ENCODE results near the gene GPR156.
A peak's percentile ranks its signal among the peaks of the same experiment; 100 is the strongest.

Gene GPR156

DNA sequence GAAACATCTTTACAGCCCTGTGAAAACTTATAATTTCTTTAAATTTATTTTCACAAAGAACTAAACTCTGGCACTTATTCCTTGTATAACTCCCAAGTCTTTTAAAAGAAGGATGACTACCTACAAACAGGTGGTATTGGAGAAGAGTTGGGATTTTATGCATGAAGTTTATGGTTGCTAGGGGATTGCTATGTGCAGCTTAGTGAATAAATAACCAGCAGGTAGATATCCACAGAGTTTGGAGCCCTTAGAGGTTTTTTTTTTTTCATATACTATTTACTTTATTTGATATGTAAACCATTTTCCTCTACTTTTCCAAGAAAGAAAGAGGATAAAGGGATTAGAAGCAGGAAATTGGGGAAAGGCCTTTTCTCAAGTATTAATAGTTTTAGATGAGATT lies 91.5 kb downstream of the GPR156 start:
- DNase-seq (ENCODE audit: low read depth), result no peak

DNA sequence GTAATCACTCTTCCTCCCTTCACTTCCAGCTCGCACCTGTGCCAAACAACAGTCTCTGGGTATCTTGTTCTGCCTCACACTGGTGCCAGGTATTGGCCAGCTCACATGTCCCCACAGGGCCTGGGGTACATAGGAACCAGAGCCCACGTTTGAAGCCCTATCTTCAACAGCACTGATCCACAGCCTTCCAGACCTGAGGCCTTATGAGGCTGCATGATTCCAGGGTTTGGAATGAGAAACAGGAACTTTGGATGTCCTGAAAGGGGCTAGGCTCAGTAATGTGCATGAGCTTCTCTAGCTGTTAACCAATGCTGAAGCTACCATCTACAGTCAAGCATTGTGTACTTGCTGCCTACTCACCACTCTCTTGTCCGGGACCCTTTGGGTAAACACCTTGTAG lies 92.4 kb downstream of the GPR156 start:
- DNase-seq (ENCODE audit: low read depth), result peak; percentile 26

DNA sequence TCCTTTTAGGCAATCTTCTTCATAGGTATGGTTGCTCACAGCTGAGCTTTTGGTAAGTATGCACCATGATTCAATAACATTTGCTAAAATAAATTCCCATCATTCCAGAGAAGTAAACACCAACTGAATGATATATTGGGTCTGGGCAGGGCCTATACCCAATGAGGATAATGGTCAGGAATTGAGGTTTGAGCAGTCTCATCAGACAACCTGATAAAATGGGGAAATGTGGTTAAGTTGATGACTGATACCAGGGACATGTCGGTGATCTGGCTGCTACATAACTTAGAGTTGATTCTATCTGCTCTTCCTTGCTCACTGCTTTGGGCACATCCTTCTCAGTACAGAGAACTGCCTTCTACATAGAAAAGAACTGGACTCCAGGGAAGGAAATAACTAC lies 92.9 kb downstream of the GPR156 start:
- peak; percentile 78 for DNase-seq (ENCODE audit: low read depth)

DNA sequence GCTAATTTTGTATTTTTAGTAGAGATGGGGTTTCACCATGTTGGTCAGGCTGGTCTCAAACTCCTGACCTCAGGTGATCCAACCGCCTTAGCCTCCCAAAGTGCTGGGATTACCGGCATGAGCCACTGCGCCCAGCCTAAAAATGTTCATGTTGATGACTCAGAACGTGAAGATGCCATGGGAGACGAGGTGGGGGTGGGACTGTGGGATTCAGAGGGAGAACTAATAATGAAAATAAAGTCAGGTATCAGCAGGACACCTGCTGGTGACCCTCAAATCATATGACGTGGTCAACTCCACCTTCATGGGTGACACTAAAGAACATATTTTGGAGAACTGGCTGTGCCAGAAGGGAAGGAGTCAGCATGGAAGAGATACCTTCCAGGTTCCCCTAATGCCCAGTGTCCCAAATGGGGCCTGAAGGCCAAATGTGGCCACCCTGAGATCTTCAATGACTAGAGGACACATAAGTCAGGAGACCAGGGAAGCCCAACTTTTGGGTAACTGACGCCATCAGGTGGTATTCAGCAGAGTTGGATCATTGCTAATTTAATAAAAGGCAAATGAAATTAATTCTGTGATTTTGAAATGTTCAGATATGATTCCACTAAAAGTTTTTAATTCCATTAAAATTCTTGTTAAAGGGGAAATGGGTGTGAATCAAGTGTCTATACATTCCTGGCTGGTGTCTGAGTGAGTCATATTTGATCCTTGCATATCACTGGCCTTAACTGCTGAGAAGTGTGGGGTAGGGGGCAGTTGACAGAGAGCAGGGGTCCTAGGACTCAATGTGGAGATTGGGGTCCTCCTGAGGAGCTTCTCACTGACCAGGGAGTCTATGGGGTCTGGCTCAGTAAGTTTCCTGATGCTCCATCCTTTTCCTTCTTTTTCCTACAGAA lies 102.2 kb downstream of the GPR156 start:
- peak; percentile 74 for DNase-seq (ENCODE audit: low read depth)

DNA sequence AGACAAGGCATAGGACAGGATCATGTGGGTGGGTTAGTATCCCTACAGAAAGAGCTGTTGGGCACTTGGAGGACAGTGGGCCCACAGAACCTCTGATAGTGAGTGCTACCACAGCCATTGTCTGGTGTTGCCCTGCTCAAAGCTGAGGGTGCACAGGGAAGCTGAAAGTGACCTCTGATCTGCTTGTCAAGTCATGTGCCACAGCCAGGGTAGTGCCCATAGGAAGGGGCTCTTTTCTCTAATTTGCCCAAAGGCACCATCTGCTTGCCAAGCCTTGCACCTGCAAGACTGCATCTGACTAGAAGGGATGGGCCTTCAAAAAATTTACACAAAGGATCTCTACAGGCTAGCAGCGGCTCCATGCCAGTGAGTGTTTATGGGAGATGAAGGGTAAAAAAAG lies 103.4 kb downstream of the GPR156 start:
- no peak for DNase-seq (ENCODE audit: low read depth)

DNA sequence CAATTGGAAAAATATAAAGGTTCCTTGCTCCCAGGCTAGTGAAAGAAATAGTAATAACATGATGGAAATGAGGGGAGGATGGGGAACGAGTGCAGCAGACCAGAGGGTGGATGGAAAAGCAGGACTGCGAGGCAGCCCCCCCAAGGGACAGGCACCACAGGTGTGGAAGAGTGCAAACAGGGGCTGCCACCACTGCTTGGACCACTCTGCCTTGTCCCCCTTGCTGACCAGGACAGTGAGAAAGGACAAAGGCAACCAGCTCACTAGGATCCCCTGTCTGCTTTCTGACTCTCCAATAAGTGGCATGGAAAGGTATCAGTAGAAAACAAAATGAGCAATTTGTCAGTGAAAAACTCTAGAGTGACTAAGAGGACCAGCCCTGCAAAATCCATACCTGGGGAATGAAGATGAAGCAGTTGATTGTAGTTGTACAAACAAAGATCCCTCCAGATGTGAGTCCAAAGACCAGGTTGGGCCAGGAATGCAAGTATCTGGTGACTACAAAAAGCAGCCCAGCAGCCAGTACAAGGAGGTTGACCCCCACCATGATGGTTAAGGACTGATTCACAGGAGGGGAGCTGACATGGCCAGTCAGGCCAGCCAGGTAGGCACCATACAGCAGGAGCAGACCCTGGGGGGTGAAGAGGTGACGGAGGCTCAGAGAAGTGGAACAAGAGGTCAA lies 104.2 kb downstream of the GPR156 start:
- DNase-seq (ENCODE audit: low read depth), result no peak

DNA sequence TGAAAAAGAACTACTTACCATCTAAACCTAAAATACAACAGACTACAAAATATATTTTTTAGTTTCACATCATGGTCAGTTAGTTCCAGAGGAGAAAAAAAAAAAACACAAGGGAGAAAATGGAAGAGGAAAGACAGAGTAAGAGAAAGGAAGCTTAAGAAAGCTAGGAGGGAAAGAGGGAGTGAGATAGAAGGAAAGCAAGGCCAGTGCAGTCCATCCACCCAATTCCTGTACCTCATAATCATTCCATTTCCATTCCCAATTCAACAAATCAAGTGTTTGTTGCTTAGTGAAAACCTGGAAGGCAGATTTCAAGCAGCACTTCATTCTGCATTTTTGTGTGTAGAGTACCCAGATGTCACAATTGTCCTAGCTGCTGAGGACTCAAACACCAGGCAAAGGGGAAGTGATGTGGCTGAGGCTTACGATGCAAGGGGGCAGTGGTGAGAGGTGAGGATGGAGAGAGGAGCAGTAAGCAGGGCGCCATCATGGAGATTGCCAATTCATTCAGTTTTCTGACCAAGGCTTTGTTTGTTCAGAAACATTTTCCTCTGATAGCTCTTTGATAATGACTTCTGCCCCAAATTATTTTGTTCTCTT lies 107.2 kb downstream of the GPR156 start:
- DNase-seq (ENCODE audit: low read depth), result peak; percentile 62

DNA sequence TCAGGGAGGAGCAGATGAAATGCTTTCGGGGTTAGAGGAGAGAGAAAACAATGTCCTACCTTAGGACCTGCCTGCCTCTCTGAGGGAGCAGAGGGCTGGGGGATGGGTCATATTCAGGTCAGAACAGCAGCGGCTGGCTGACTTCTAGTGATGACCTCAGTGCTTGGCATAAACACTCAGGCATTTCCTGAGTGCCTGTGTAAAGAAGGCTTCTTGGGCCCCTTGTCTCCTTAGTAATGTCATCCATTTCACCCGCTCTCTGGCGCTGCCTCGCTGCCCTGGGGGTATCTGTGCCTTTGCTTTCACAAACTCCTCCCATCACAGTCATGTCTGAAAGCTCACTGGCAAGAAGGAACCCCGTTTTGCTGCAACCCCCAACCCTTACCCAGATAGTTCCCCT lies 107.9 kb downstream of the GPR156 start:
- DNase-seq (ENCODE audit: low read depth), result peak; percentile 98

DNA sequence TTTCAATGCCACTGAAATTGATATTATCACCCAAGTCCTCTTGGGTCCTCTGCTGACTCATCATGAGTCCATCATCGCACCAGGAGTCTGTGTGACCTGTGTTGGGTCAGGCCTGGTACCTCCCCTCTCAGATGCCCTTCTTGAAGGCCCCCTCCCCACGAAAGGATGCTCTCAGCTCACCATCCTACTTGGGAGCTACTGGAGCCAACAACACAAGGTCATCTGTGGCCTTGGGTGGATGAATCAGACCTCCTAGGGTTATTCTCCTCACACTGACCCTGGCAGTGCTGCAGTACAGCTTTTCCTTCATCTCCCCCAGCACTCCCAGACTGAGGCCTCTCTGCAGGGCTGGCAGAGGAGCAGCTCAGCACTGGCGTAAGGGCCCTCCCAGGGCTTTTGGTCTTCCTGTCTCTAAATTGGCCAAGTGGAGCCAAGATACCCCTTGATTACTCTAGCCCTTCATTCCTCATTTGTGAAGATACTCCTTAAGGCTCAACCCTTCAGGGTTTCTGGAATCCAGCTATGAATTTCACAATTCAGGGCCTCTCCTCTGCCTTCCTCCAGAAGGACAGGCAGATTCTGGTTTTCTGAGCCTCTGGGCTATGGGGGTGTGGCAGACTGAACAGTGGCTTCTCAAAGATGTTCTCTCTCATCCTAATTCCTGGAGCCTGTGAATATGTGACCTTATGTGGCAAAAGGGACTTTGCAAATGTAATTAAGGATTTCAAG lies 110.0 kb downstream of the GPR156 start:
- peak; percentile 43 for DNase-seq (ENCODE audit: low read depth)

DNA sequence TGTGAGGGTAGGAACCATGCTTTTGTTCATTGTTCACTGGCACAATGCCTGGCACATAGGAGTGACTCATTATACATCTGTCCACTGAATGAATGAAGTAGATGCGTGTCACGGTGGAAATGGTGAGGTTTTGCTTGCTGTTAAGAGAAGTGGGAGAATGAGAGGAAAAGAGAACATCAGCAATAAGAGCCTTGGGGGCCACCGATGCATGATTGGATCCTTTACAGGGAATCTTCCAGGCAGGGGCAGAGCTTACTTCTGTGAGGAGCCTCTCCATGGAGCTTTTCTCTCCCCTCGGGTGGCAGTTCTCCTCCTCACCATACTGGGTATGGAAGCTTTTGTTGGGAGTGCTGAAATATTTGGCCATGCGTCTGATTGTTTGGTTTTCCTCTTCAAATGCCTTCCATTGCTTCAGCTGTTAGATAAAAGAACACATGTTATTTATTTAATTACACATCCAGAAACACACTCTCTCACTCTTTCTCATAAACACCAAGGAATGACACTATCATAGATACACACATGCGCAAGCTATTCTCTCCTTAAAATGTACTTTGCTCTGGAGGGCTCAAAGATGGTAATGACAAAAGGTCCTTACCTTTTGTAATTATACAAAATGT lies 111.9 kb downstream of the GPR156 start:
- DNase-seq (ENCODE audit: low read depth), result peak; percentile 22

DNA sequence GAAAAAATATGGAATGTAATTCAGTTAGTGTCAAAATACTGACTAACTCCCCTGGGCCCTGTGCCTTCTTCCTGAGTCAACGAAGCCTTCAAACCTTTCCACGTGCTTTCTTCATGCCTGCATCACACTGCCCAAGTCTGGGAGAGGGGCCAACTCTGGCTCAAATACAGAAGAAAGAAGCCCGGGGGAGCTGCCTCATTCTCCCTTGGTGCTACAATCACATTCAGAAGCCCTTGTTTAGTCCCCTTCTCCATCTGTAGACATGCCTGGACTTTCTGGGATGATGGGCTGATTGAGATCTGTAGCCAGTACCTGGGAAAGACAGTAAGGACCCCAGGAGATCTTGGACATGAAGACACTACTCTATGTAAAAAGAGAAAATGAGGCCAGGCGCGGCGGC lies 113.0 kb downstream of the GPR156 start:
- peak; percentile 64 for DNase-seq (ENCODE audit: low read depth)

DNA sequence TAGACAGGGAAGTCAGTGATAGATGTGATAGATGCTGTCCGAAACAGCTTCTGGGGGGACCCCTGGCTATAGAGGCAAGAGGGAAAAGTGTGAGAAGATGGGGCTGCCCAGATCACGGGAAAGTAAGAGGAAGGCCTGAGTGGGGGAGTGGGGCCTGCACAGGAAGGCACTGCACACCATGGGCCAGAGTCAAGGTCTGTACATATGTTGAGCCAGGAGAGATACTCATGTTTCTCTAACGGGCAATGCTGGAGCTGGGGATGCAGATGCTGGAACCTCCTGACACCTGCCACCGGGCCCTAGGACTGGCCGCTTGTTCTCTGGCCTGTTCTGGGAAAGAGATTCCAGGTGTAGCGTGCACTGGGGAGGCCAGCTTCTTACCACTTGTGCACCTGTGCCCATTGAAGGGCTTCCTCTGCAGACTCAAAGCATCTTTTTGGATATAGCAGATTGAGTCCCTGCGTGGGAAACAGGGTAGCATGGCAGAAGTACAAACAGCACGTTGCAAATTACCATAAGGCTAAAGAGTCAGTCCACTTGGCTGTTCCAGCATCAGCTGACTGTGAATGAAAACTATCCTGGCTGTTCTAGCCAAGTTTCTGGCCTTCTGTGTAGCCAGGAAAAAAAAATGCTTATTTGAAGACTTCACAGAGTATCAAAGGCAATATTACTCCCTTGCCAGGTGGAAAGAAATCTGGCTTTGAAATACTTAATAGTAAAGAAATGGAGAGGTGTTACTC lies 113.7 kb downstream of the GPR156 start:
- no peak for DNase-seq (ENCODE audit: low read depth)

DNA sequence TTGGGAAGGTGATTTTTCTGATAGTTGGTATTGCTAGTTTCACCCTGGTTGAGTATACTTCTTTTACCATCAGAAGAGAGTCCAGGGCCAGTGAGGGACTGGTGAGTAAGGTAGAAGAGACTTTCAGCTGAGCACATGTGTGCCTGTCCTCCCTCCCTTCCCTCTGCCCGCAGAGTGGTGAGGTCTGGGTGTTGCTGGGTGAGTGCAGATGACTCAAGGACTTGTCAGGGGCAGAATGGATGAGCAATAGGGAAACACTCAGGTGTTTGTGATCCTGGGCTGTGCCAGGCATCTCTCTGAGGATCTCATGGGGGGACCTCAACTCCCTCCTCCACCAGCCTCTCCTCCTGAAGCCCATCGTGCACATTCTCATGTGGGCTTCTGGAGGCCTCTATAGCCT lies 114.8 kb downstream of the GPR156 start:
- DNase-seq (ENCODE audit: low read depth), result peak; percentile 97

DNA sequence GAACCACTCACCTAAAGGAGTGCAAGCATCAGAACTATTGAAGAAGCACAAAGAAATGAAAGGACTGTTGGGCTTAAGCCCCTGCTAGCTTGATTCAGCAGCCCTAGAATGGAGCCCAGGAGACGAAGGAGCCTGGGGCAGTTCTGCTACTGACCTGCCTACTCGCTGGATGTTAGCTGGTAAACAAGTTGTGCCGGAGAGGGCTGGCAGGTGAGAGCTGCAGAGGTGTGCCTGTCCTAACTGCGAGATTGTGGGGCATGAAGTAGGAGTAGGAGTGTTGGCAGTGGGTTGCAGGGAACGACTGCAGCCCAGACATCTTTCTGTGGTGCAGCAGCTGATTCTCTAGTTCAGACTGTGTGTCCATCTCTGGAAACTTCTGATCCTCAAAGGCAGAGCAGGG lies 115.6 kb downstream of the GPR156 start:
- no peak for DNase-seq (ENCODE audit: low read depth)

DNA sequence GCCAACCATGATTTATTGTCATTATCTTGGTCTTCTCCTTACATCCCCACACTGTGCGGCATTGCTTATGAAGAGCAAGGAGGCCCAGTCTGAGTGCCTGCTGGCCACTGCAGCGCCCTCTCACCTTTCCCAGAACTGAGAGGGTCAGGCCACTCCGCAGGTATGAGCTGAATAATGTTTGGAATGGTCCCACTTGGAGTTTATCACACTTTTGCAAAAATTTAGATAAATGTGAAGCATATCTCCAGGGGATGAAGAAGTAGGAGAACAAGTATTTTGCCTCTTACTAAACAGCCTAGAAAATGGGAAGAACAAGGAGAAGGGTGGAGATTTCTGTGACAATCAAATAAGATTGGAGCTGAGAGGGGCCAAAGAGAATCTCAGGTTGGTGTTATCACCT lies 116.4 kb downstream of the GPR156 start:
- no peak for DNase-seq (ENCODE audit: low read depth)

DNA sequence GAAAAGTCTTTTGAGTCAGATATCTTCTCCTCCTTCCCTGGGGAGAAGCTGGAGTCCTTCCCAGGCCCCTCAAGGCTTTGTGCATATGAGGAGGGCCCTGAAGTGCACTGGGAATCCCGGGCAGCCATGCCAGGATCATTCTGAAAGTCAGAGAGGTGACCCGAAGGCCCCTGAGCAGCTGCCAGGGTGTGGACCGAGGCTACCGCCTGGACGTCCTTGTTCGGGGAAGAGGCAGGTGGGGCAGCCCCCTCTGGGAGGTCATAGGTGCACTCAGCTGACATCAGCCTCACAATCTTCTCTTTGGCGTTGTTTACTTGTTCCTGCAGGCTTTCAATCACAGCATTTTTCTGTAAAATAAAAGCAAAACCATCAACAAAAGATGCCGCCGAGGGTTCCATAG lies 117.0 kb downstream of the GPR156 start:
- DNase-seq (ENCODE audit: low read depth), result no peak

DNA sequence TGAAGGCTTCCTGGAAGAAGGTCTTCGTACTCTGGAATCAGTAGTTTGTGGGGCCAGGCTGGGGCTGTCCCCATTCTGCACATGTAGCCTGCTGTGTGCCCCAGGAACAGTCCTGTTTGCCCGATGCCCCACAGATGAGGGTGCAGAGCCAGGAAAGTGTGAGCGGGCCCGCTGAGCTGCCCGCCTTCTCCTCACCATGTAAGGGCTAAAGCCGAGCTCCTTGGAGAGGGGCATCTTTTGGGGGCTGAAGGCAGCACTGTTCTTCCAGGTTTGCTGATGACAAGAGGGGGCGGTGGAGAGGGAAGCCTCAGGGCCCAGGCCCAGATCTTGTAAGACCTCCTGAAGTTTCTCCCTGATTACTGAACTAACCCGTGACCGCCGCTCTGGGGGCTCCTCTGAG lies 117.5 kb downstream of the GPR156 start:
- no peak for DNase-seq (ENCODE audit: low read depth)

DNA sequence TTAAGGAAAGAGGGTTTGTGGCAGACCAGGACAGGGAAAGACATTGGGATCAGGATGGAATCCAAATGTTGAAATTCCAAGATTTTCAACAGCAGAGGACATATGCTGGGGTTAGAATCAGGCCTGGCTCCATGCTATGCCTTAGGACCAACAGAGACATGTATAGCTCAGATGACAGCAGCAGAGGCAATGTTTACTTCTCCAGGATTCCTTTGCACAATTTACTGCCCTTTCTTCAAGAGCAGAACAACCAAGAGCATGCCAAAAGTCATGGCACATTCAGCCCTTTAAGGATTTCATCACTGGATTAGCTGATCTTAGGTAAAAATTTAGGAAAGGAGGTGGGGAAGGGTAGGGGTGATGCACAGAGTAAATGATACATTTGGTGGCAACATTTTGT lies 121.2 kb downstream of the GPR156 start:
- DNase-seq (ENCODE audit: low read depth), result no peak

DNA sequence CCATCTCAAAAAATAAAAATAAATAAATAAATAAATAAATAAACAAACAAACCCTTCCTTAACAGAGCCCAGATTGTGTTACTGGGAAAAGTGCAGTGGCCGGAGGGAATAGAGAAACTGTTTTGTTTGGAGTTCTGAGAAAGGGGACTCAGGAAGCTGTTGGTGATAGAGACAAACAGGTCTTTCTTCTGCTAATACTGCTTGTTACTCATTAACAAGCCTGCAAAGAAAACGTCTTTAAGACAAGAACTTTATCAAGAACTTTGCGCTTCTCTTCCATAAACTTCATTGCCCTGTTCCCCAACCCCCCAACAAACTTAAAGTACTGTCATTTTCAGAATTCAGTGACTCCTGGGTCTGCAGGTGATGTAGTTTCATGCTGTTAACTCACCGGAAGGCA lies 122.0 kb downstream of the GPR156 start:
- no peak for DNase-seq (ENCODE audit: low read depth)

DNA sequence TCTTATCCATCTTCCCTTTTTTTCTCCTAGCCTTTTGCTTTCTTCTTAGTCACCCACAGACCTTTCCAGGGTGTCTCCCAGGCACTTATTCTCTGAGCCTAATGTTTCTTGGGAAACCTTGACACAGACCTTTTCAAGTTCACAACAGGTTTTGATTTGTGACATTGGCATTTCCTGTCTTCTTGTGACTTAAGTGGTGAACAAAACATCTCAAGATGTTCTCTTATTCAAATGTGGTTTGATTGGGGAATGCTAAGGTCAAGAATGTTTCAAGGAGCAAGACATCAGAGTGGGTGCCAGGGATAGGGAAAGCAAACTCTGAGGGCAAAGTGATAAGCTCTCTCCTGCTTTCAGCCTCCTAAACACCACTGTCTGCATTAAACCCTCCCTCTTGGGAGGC lies 122.6 kb downstream of the GPR156 start:
- peak; percentile 56 for DNase-seq (ENCODE audit: low read depth)

DNA sequence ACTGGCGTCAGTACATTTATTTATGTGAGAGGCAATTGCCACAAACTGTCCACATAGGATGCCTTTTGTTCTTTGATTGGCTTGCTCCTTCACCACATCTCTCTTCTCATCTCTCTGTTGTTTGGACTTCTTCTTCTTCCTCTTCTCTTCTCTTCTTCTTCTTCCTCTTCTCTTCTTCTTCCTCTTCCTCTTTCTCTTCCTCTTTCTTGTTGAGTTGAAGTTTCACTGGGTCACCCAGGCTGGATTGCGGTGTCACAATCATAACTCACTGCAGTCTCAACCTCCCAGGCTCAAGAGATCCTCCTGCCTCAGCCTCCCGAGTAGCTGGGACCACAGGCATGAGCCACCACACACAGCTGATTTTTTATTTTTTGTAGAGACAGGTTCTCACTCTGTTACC lies 123.1 kb downstream of the GPR156 start:
- DNase-seq (ENCODE audit: low read depth), result no peak
